GM19328 (cell line): ENCODE measurements around the gene PNKD.
A peak's percentile ranks its signal among the peaks of the same experiment; 100 is the strongest.
"Not testable (repeated sequence)": the region's sequence is repeated elsewhere in the genome, so short reads cannot be mapped to it uniquely, and the experiment has no call there.

Source experiments
- ATAC-seq: cut with Tn5 transposase; IDR thresholded peaks from one replicate; pipeline ENCODE4 v1.9.1; 2021; ENCODE audit warnings: mild to moderate bottlenecking, moderate library complexity; ENCODE audit not compliant: unreplicated experiment

Gene PNKD

DNA sequence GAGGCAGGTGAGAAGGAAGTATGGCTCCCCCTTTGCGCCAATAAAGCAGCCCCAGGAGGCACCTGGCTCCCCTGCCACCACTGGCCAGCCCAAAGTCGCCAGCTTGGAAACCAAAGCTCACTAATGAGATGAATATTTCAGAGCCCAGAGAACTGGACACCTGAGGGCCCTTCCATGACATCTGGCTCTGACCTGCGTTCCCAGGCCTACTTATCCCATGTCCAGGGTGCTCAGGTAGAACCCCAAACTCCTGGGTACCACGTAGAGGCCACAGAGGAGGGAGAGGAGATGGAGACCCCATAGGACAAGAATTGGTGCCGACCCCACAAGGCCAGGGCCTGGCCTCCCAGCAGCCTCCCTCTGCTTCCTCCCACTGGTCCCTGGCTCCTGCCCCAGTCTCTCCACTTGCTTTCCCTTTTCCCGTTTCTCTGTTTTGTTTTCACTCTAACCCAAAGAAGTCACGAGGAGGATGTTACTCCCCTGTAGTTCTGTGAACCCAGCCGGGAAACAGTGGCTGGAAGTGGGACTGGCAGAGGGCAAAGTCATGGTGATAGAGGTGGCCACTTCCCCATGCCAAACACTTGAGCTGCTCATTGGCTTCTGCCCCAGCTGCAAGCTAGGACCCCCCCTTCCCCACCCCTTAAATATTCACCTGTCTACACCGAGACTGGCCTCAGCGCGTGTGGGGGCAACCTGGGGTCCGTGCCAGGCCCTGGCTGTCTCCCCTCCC is 21.2 kb downstream of the PNKD start:
- ATAC-seq, result no peak

DNA sequence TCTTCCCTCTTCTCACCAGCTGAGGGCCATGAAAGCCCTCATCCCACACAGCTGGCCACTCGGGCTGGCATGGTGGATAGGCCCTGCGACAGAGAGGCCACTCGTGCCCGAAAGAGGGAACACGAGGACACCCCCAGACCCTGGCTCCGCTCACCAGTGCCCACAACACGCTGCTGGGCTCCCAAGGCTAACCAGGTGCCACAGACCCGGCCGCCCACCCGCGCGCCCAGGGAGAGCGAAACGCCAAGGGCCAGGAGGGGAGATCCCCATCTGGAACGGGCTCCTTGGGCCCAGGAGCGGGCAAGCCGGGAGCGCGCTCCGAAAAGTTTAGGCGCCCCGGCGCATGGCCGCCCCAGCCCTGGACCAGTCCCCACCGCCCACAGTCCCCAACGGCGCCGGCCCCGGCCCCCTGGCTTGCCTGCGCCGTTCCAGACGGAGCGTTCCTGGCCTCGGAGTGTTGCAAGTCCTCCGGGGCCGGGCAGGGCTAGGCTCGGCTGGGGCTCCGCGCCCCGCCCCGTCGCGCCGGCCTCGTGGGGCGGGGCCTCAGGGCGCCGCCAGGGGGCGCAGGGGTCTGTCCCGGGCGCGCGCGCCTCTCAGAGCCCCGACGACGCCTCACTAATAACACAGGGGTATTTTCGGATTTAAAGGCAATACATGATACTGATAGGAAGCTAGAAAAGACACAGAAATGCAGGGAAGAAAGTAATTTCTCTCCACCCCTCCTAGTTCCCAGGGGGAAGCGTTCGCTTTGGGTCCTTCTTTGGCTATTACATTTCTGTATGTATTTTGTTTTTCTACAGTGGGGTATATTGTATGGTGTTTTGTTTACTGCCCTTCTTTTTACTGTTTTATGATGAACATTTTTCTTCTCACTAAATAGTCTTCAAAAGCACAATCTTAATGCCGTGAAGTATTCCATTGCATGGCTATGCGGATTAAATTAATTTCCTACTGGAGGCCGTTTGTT is 22.0 kb downstream of the PNKD start, which contains the start of gene TMBIM1:
Gene TMBIM1 (minus strand): TSS at position 456 of the 967 bp plus-strand sequence. CDS start 10,362 bp downstream, outside the sequence.
- peak; percentile 69 for ATAC-seq

DNA sequence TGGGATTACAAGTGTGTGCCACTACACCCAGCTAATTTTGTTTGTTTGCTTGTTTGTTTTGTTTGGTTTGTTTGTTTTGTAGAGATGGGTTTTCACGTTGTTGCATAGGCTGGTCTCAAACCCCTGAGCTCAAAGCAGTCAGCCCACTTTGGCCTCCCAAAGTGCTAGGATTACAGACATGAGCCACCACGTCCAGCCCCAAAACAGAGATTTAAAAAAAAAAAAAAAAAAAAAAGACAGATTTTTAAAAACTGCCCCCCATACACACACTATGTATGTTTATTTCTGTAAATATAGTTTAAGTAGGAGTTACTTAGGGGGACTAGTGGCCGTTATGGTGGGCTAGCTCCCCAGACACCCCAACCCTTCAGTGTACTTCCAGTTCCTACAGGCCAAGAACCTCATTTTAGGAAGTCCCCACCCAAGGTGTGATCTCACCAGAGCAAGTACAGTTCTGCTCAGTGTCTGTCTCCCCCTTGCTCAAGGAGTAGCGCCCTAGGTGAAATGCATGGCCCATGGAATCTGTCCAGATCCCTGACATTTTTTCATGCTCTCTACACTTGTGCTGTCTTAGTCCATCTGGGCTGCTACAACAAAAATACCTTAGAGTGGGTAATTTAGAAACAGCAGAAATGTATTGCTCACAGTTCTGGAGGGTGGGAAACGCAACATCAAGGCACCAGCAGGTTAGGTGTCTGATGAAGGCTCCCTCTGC is 23.6 kb downstream of the PNKD start:
- no peak for ATAC-seq

DNA sequence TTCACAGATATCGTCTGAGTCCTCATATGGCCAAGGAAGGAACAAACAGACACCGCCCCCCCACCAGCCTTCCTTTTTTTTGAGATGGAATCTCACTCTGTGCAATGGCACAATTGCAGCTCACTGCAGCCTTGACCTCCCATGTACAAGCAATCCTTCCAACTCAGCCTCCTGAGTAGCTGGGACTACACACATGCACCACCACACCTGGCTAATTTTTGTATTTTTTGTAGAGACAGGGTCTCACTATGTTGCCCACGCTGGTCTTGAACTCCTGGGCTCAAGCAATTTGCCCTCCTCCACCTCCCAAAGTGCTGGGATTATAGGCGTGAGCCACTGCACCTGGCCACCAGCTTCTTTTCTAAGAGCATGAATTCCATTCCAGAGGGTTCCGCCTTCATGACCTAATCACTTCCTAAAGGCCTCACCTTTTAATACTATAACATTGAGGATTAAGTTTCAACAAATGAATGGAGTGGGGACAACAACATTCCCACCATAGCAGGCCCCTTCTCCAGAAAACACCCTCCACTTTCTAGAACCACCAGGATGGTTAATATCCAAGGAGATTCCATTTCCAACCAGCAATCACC is 24.2 kb downstream of the PNKD start:
- ATAC-seq, result no peak

DNA sequence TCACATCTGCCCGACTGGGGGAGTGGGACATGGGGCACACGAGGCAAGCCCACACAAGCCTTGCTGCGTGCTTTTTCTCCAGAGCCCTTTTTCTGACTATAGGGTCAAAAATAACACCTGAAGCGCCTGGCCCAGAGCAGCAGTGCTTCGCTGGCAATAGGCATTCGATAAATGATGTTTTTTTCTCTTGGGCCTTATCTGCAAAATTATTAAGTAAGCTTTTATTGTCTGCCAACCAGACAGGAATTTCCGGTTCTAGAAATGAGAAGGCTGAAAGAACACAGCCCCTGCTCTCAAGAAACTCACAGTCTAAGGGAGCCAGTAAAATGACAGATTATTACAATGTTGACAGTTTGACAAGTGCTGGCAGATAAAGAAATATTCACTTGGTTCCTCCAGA is 24.7 kb downstream of the PNKD start:
- no peak for ATAC-seq

DNA sequence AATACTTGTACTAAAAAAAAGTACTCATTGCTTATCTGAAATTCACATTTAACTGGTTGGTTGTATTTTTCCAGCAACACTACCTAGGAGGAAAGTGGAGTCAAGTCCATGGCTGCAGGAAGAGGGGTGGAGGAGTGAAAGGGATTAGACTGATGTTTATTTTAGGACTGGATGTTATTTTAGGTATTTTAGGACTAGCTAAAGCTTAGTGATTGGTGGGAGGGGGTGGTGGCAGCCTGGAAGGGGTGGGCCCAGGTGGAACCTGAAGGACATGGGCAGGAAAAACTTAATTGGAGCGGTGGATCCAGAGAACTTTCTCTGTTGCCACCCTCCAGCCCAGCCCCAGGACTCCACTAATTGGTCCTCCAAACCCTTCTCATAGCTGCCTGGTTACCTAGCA is 25.9 kb downstream of the PNKD start:
- no peak for ATAC-seq

DNA sequence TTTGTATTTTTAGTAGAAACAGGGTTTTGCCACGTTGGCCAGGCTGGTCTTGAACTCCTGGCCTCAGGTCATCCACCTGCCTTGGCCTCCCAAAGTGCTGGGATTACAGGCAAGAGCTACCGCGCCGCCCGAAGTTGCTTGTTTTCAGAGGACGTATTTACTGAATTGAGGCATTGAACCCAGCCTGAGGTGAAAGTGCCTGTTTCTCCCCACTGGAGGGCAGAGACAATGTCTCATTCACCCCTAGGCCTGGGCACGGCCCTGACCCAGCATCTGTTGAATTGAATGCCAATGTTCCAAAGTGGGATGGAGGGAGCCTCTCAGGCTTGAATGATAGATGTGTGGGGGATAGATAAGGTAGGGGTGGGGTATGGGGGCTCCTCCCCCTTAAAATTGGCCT is 26.5 kb downstream of the PNKD start:
- no peak for ATAC-seq

DNA sequence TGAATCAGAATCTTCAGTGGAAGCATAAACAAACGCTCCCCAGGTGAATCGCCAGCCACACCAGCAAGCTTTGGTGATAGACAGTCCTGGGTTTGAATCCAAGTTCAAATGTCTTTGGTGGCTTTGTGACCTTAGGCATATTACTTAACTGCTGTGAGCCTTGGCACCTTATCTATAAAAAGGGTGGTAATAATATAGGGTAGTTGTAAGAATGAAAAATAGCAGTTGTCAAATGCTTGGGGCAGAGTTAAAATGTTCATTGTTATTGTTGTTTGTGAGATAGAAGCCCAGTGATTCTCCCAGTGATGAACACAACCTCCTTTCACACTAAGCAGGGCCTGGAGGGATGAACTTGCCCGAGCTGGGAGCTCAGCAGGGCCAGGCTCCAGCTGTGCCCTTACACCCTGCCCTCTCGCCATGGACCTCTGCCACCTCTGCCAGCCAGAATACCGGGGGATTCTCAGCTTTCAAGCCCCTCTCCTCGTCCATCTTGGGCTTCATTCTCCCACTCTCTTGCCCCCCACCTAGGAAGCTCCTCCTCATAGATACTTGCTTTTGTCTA is 28.1 kb downstream of the PNKD start:
- no peak for ATAC-seq

DNA sequence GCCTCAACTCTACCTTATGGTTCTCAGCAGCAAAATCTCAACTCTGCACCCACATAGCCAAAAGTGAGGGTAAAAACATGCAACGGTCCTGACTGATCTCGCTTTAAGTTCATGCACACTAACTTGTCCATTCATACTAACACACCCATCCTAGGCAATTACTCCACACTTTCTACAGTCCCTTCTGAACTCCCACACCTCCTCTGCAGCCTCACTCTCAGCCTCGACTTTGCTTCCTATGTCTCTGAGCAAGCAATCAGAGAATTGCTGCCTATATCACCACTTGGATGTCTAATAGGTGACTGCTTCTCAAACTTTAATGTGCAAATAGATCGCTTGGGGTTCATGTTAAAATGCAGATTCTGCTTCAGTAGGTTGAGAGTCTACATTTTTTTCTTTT is 29.8 kb downstream of the PNKD start:
- no peak for ATAC-seq

DNA sequence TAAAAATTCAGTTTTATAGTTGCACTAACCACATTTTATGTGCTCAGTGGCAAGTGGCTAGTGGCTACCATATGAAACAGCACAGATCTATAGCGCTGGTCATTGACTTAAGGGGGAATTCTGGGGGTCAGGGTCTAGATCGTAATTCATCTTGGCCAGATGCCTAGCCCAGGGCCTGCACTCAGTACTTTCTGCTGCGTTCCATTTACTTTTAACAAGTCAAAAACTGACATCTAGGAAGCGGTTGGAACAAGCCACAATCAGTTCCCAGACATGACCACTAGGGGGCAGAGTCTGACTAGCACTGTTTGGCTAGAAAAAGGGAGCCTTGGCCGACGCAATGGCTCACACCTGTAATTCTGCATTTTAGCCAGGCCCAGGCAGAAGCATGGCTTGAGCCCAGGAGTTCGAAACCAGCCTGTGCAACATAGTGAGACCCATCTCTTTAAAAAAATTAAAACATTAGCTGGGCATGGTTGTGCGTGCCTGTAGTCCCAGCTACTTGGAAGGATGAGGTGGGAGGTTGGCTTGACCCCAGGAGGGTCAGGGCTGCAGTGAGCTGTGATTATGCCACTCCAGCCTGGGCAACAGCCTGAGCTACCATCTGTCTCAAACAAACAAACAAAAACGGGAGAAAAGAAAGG is 31.0 kb downstream of the PNKD start:
- no peak for ATAC-seq

DNA sequence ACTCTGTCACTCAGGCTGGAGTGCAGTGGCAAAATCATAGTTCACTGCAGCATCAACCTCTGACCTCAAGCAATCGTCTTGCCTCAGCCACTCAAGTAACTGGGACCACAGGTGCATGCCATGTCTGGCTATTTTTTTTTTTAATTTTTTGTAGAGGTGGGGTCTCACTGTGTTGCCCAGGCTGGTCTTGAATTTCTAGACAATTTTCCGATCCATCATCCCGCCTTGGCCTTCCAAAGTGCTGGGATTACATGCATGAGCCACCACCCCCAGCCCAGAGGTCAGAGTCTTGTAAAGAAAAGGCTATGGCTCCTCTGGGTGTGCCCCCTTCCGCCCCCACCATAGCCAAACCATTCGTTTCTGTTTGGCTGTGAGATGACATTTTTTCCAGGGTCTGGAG is 35.1 kb downstream of the PNKD start:
- no peak for ATAC-seq

DNA sequence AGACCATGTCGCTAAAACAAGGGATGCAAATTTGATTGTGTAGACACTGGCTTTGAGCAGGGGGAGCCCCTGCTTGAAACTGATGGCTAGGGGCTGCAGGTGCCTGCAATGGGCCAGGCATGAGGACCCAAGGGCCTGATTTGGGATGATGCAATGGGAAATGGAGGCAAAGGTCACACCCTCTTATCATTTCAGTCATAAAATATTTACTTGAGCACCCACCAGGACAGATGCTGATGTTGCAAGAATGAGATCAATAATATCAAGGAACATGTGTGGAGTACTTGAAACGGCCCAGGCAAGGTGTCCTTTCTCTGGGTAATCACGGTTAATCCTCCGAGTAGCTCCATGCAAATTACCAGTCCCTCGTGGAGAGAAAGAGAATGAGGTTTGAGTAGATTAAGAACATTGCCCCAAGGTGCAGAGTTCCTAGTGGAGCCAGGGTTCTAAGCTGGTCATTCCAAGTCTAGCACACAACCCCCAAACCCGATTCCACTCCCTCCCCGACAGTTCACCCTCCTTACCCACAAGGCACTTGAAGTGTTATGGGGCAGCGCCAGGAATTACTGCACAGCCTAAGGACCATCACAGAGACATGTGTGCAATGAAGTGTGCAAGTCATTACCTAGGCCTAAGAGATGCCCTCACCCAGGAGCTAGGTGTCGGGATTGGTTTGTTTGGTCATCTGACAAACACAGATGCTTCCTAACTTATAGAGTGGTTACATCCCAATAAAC is 36.0 kb downstream of the PNKD start:
- no peak for ATAC-seq

DNA sequence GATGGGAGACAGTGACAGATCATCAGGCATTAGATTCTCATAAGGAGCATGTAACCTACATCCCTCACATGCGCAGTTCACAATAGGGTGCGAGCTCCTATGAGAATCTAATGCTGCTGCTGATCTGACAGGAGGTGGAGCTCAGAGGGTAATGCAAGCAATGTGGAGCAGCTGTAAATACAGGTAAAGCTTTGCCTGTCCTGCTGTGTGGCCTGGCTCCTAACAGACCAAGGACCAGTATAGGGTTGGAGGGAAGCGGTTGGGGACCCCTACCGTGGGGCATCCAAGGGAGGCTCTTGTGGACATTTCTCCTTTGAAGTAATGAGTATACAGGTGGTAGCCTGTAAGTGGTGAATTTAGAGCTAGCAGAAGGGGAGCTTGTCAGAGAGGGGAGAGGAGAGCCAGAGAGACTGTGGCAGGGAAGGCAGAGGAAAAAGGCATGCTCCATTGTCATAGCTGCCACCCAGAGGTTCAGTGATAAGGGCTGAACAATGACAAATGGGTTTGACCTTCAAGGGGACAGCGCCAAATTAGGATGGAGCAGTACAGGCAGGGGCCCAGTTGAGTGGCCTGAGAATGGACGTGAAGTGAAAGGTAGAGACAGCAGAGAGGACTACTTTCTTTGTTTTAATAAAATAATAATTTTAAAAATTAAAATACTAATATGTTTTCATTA is 37.2 kb downstream of the PNKD start:
- no peak for ATAC-seq

DNA sequence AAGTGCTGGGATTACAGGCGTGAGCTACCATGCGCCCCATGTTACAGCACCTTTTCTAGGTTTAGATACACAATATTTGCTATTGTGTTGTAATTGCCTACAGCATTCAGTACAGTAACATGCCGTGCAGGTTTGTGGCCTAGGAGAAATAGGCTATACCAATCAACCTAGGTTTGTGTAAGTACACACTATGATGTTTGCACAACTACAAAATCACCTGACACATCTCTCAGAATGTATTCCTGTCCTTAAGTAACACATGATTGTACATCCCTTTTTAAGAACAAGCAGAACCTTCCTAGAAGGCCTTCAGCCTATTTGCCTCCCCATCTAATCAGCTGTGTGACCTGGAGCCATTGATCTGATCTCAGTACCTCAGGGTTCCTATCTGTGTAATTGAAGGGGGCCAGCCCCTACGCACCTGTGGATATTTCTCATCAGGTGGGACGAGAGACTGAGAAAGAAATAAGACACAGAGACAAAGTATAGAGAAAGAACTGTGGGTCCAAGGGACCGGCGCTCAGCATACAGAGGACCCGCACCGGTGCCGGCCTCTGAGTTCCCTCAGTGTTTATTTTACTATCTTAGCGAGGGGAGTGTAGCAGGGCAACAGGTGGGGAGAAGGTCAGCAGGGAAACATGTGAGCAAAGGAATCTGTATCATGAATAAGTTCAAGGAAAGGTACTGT is 40.7 kb downstream of the PNKD start:
- no peak for ATAC-seq

DNA sequence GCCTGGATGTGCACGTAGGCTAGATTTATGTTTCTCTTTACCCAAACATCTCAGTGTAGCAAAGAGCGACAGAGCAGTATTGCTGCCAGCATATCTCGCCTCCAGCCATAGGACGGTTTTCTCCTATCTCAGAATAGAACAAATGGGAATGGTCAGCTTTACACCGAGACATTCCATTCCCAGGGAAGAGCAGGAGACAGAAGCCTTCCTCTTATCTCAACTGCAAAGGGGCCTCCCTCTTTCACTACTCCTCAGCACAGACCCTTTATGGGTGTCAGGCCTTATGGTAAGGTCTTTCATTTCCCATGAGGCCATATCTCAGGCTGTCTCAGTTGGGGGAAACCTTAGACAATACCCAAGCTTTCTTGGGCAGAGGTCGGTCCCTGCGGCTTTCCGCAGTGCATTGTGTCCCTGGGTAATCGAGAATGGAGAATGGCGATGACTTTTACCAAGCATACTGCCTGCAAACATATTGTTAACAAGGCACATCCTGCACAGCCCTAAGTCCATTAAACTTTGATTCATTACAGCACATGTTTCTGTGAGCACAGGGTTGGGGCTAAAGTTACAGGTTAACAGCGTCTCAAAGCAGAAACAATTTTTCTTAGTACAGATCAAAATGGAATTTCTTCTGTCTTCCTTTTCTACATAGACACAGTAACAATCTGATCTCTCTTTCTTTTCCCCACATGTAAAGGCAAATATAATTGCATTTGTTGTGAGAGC is 41.4 kb downstream of the PNKD start:
- not testable (repeated sequence) for ATAC-seq

DNA sequence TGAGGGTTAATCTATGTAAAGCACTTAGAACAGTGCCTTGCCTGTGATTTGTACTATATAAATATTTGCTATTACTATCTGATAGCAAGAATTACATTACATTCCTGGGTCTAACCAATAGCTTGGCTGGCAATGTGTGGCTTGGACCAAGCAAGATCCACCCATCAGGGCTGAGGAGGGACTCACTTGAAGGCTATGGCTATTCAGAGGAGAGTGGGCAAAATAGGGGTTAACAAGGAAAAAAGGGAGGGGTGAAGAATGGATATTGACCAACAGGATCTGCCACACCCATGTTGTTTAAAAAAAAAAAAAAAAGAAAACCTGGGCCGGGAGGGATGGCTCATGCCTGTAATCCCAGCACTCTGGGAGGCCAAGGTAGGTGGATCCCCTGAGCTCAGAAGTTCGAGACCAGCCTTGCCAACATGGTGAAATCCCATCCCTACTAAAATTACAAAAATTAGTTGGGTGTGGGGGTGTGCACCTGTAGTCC is 42.0 kb downstream of the PNKD start:
- no peak for ATAC-seq

DNA sequence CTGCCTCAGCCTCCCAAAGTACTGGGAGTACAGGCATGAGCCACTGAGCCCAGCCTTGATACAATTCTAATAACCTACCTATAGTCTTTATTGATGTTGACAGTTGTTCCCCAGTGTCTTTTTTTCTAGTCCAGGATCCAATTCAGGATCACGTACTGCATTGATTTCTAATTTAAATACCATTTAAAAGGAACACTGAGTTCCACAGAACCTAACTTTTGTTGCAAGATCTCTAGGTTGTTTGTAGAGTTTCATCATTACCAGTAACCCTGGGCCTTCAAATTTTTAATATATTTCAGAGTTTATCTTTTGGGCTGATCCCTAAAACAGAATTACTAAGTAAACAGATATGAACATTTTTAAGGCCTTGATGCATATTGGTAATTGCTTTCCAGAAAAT is 43.0 kb downstream of the PNKD start:
- ATAC-seq, result no peak
